HepG2 (cell line): ENCODE data around the gene PRCD. TPM values are rescaled to one million over a fixed set of nuclear protein-coding genes. Genes with fewer than 3 reads are reported as not detected.
A peak's percentile ranks its signal among the peaks of the same experiment; 100 is the strongest.

ENCODE experiments used
- ARNT ChIP-seq: fragments of 450-650 bp; IDR thresholded peaks from 2 replicates; pipeline ENCODE4 v1.6.1; 2017
- CEBPG ChIP-seq: IDR thresholded peaks from 2 replicates; pipeline ENCODE4 v1.6.1; 2016
- CREB1 ChIP-seq, 2 experiments: fragments of 450-650 bp in 1 of 2; IDR thresholded peaks; 2 replicates each; pipeline ENCODE4 v1.6.1; 2016 to 2017; ENCODE audit warnings: control low read depth in 1 of 2, mild to moderate bottlenecking in 1 of 2, missing compliant biosample characterization in 1 of 2, missing genetic modification characterization in 1 of 2
- CREB3 ChIP-seq: sonication (generic); formaldehyde crosslinking; IDR thresholded peaks from 2 replicates; pipeline ENCODE4 v1.5.0; 2020; ENCODE audit warnings: missing genetic modification reagents
- CSRNP1 ChIP-seq: sonication (generic); formaldehyde crosslinking; IDR thresholded peaks from 2 replicates; pipeline ENCODE4 v1.8.1; 2023; ENCODE audit warnings: mild to moderate bottlenecking, missing genetic modification reagents
- EHMT2 ChIP-seq: fragments of 200-600 bp; sonication (generic); IDR thresholded peaks from 2 replicates; pipeline ENCODE4 v1.7.0; 2017; ENCODE audit warnings: antibody characterized with exemption, low read depth, low read length, borderline replicate concordance
- FOXO1 ChIP-seq: sonication (generic); formaldehyde crosslinking; IDR thresholded peaks from 2 replicates; pipeline ENCODE4 v1.4.0; 2020; ENCODE audit warnings: missing genetic modification reagents
- GABPA ChIP-seq, 2 experiments: IDR thresholded peaks; 2 replicates each; pipeline ENCODE4 v1.6.1; 2011 to 2016; ENCODE audit warnings: low read depth in 2 of 2, low read length in 1 of 2, missing biosample characterization in 1 of 2, missing genetic modification characterization in 1 of 2
- JDP2 ChIP-seq: sonication (generic); formaldehyde crosslinking; IDR thresholded peaks from 2 replicates; pipeline ENCODE4 v1.8.1; 2022; ENCODE audit warnings: missing genetic modification reagents, borderline replicate concordance
- KDM2A ChIP-seq: sonication (generic); formaldehyde crosslinking; IDR thresholded peaks from 2 replicates; pipeline ENCODE4 v1.4.0; 2020; ENCODE audit warnings: low read depth, missing genetic modification reagents, borderline replicate concordance
- NFATC3 ChIP-seq: sonication (generic); formaldehyde crosslinking; IDR thresholded peaks from 2 replicates; pipeline ENCODE4 v1.5.1; 2020; ENCODE audit warnings: mild to moderate bottlenecking, missing genetic modification reagents
- NFKBIZ ChIP-seq: IDR thresholded peaks from 2 replicates; pipeline ENCODE4 v1.6.1; 2018; ENCODE audit warnings: missing genetic modification reagents, missing compliant biosample characterization
- PAWR ChIP-seq: sonication (generic); formaldehyde crosslinking; IDR thresholded peaks from 2 replicates; pipeline ENCODE4 v1.4.0; 2020; ENCODE audit warnings: missing genetic modification reagents, mild to moderate bottlenecking, borderline replicate concordance
- RBM22 ChIP-seq: fragments of 200-400 bp; formaldehyde crosslinking; optimal IDR thresholded peaks from 2 replicates; pipeline ENCODE3; 2017; ENCODE audit warnings: mild to moderate bottlenecking, low read length, moderate library complexity
- THYN1 ChIP-seq: sonication (generic); formaldehyde crosslinking; IDR thresholded peaks from 2 replicates; pipeline ENCODE4 v1.8.1; 2023; ENCODE audit warnings: low read depth, mild to moderate bottlenecking, moderate library complexity, missing genetic modification reagents, borderline replicate concordance
- ZBTB21 ChIP-seq: sonication (generic); formaldehyde crosslinking; IDR thresholded peaks from 2 replicates; pipeline ENCODE4 v1.4.0; 2020; ENCODE audit warnings: missing genetic modification reagents
- ZBTB43 ChIP-seq: sonication (generic); formaldehyde crosslinking; conservative IDR thresholded peaks from 2 replicates; pipeline ENCODE4 v1.4.0; 2020; ENCODE audit warnings: missing genetic modification reagents
- ZNF281 ChIP-seq: sonication (generic); formaldehyde crosslinking; IDR thresholded peaks from 2 replicates; pipeline ENCODE4 v1.4.0; 2020; ENCODE audit warnings: missing genetic modification reagents, borderline replicate concordance
- ZNF546 ChIP-seq: sonication (generic); formaldehyde crosslinking; conservative IDR thresholded peaks from 2 replicates; pipeline ENCODE4 v1.8.1; 2023; ENCODE audit warnings: mild to moderate bottlenecking, missing genetic modification reagents
- ZNF570 ChIP-seq: sonication (generic); formaldehyde crosslinking; IDR thresholded peaks from 2 replicates; pipeline ENCODE4 v1.4.0; 2020; ENCODE audit warnings: mild to moderate bottlenecking, missing genetic modification reagents, borderline replicate concordance
- ZNF589 ChIP-seq: sonication (generic); formaldehyde crosslinking; conservative IDR thresholded peaks from 2 replicates; pipeline ENCODE4 v1.8.0; 2022; ENCODE audit warnings: mild to moderate bottlenecking, moderate library complexity, missing genetic modification reagents
- ZNF747 ChIP-seq: sonication (generic); formaldehyde crosslinking; IDR thresholded peaks from 2 replicates; pipeline ENCODE4 v1.8.1; 2023; ENCODE audit warnings: missing genetic modification reagents, mild to moderate bottlenecking, borderline replicate concordance
- ZNF780A ChIP-seq: sonication (generic); formaldehyde crosslinking; IDR thresholded peaks from 2 replicates; pipeline ENCODE4 v1.8.0; 2022; ENCODE audit warnings: mild to moderate bottlenecking, missing genetic modification reagents, moderate library complexity
- ZNF878 ChIP-seq: sonication (generic); formaldehyde crosslinking; IDR thresholded peaks from 2 replicates; pipeline ENCODE4 v1.8.1; 2023; ENCODE audit warnings: mild to moderate bottlenecking, missing genetic modification reagents, moderate library complexity
- ZSCAN29 ChIP-seq: sonication (generic); formaldehyde crosslinking; conservative IDR thresholded peaks from 2 replicates; pipeline ENCODE4 v1.4.0; 2020; ENCODE audit warnings: mild to moderate bottlenecking, missing genetic modification reagents
- polyA plus RNA-seq, 8 experiments: library from polyadenylated mRNA; depleted of rRNA in 3 of 8; stranded (reverse) in 7 of 8; unstranded in 1 of 8; fragments of >200 nt; fragmentation: Illumina TruSeq in 4 of 8; extraction: Trizol in 4 of 8; gene quantifications; 2 replicates each; pipeline versions ENCODE4 v1.2.1 to v1.2.3, GENCODE V29; 2011 to 2016; ENCODE audit warnings: low read depth in 4 of 8, missing spikeins in 1 of 8, mixed read lengths in 1 of 8; ENCODE audit not compliant: insufficient read depth in 1 of 8
- total RNA-seq, 5 experiments: library from RNA; depleted of rRNA; stranded (reverse); fragments of >200 nt; fragmentation: Illumina TruSeq; extraction: Trizol; gene quantifications; 2 replicates each; pipeline ENCODE4 v1.2.3, GENCODE V29; 2016; ENCODE audit warnings: low read depth in 1 of 5

Gene PRCD
- total and polyA plus RNA-seq, 2 of the 13 experiments (the other 11 are each of a cell fraction or from before 2014, with no cell fraction given), result 0.51 TPM; not detected in 1

DNA sequence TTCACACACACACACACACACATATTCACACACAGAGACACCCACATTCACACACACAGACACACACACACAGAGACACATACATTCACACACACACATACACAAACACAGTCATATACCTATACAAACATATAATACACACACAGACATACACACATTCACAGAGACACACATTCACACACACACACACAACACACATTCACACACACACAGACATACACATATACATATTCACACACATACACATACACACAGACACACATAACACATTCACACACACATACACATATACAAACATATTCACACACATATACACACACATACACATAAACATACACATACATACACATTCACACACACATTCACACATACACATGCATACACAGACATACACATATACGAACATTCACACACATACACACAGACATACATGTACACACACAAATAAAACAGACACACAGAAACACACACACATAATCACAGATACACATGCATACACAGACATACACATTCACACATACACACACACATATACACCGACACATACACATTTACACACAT, 7.9 kb downstream of the PRCD start (continued):
- TF ChIP-seq THYN1 (CRISPR knock-in tag) (no peak), ZNF570 (CRISPR knock-in tag) (no peak), ZNF546 (no peak), CREB1 (IDR thresholded peaks at IDR 0.05) (peak; percentile 7; the same call in 1 of the 2 replicates), CREB1 (CRISPR knock-in tag; IDR thresholded peaks at IDR 0.05) (no peak), ZNF780A (peak; percentile 59; the same call in 1 of the 2 replicates), EHMT2 (no peak), KDM2A (CRISPR knock-in tag) (no peak), ZNF747 (CRISPR knock-in tag) (no peak), ZBTB43 (CRISPR knock-in tag) (no peak), ZBTB21 (no peak), FOXO1 (CRISPR knock-in tag) (no peak), CSRNP1 (CRISPR knock-in tag) (no peak), RBM22 (no peak), PAWR (no peak), NFKBIZ (CRISPR knock-in tag) (no peak), ZSCAN29 (CRISPR knock-in tag) (no peak), CREB3 (CRISPR knock-in tag) (no peak), ARNT (peak; percentile 89), NFATC3 (CRISPR knock-in tag) (no peak), JDP2 (no peak), ZNF589 (peak; percentile 65), ZNF878 (no peak), ZNF281 (CRISPR knock-in tag) (no peak), GABPA (IDR thresholded peaks at IDR 0.05; ENCODE audit: low read depth, low read length) (no peak), GABPA (CRISPR knock-in tag; IDR thresholded peaks at IDR 0.05; ENCODE audit: low read depth) (no peak), CEBPG (CRISPR knock-in tag) (no peak)
